Measurements from ENCODE around the gene SLCO3A1. TPM values are rescaled to one million over a fixed set of nuclear protein-coding genes. Genes with fewer than 3 reads are reported as not detected.

The SLCO3A1 gene
- total RNA-seq, 1 experiment from 2014 or later: 10.1 TPM

GRCh38 chr15:92163641-92164040 is 310.1 kb downstream of the SLCO3A1 start:
- H3K4me1 Mint-ChIP-seq (ENCODE audit: insufficient read depth, unreplicated experiment): peaks cover 2% of the 10 kb centered on the region
- peaks cover 7% of the 10 kb centered on the region for H3K36me3 Mint-ChIP-seq (ENCODE audit: insufficient read depth, unreplicated experiment)
- no peak overlapping the region for H3K4me3 Mint-ChIP-seq (ENCODE audit: unreplicated experiment)
- DNase-seq (ENCODE audit: unreplicated experiment): no peak
- CTCF ChIA-PET: interaction anchor here (0.6 kb wide), 1 partner anchor 140 kb away, joined by 3 read pairs; no protein-coding TSS in a partner anchor
- no peak for TF ChIP-seq CTCF (IDR thresholded peaks at IDR 0.05; ENCODE audit: unreplicated experiment)
- POLR2A ChIA-PET: interaction anchor here (1.2 kb wide), 1 partner anchor 20 kb away, joined by 3 read pairs; no protein-coding TSS in a partner anchor
- H3K9me3 Mint-ChIP-seq (ENCODE audit: unreplicated experiment): no peaks in the 10 kb centered on the region
- no peak overlapping the region for H3K27ac Mint-ChIP-seq (ENCODE audit: low read depth, unreplicated experiment)
- intact Hi-C loops (cut with micrococcal nuclease): no loop called here
- no TSS peak for BruUV-seq (replicated peaks)
- H3K27me3 Mint-ChIP-seq (ENCODE audit: insufficient read depth, unreplicated experiment): no peaks in the 10 kb centered on the region

- no peak for DNase-seq (ENCODE audit: unreplicated experiment)
- H3K9me3 Mint-ChIP-seq (ENCODE audit: unreplicated experiment): no peaks in the 10 kb centered on the region
- ChIA-PET CTCF (interaction anchor here (0.6 kb wide), 1 partner anchor 139 kb away, joined by 3 read pairs; no protein-coding TSS in a partner anchor), POLR2A (interaction anchor here (1.2 kb wide), 1 partner anchor 20 kb away, joined by 3 read pairs; no protein-coding TSS in a partner anchor)
- no peaks in the 10 kb centered on the region for H3K4me1 Mint-ChIP-seq (ENCODE audit: insufficient read depth, unreplicated experiment)
- H3K36me3 Mint-ChIP-seq (ENCODE audit: insufficient read depth, unreplicated experiment): peaks cover 7% of the 10 kb centered on the region
- no TSS peak for BruUV-seq (replicated peaks)
- intact Hi-C loops (cut with micrococcal nuclease): no loop called here
- H3K4me3 Mint-ChIP-seq (ENCODE audit: unreplicated experiment): no peak overlapping the region
- no peaks in the 10 kb centered on the region for H3K27me3 Mint-ChIP-seq (ENCODE audit: insufficient read depth, unreplicated experiment)
- H3K27ac Mint-ChIP-seq (ENCODE audit: low read depth, unreplicated experiment): no peak overlapping the region
- TF ChIP-seq CTCF (IDR thresholded peaks at IDR 0.05; ENCODE audit: unreplicated experiment): no peak
These were observed 311.0 kb downstream of the SLCO3A1 start for GRCh38 chr15:92164327-92165000.

- Mint-ChIP-seq H3K4me1 (ENCODE audit: insufficient read depth, unreplicated experiment) (no peaks in the 10 kb centered on the region), H3K27ac (ENCODE audit: low read depth, unreplicated experiment) (no peak overlapping the region), H3K27me3 (ENCODE audit: insufficient read depth, unreplicated experiment) (no peaks in the 10 kb centered on the region), H3K4me3 (ENCODE audit: unreplicated experiment) (no peak overlapping the region), H3K9me3 (ENCODE audit: unreplicated experiment) (no peaks in the 10 kb centered on the region), H3K36me3 (ENCODE audit: insufficient read depth, unreplicated experiment) (peaks cover 7% of the 10 kb centered on the region)
- no peak for TF ChIP-seq CTCF (IDR thresholded peaks at IDR 0.05; ENCODE audit: unreplicated experiment)
- ChIA-PET POLR2A (interaction anchor here (1.2 kb wide), 1 partner anchor 21 kb away, joined by 3 read pairs; no protein-coding TSS in a partner anchor), CTCF (no interaction called here)
- DNase-seq (ENCODE audit: unreplicated experiment): no peak
- no TSS peak for BruUV-seq (replicated peaks)
- intact Hi-C loops (cut with micrococcal nuclease): no loop called here
These were observed 311.5 kb downstream of the SLCO3A1 start for GRCh38 chr15:92165001-92165346.

GRCh38 chr15:92166029-92166428 is 312.5 kb downstream of the SLCO3A1 start:
- TF ChIP-seq CTCF (IDR thresholded peaks at IDR 0.05; ENCODE audit: unreplicated experiment): no peak
- no peak overlapping the region for H3K4me3 Mint-ChIP-seq (ENCODE audit: unreplicated experiment)
- ChIA-PET POLR2A (interaction anchor here (0.6 kb wide), 1 partner anchor 1397 kb away, joined by 3 read pairs; no protein-coding TSS in a partner anchor), CTCF (no interaction called here)
- intact Hi-C loops (cut with micrococcal nuclease): no loop called here
- H3K9me3 Mint-ChIP-seq (ENCODE audit: unreplicated experiment): no peaks in the 10 kb centered on the region
- H3K27me3 Mint-ChIP-seq (ENCODE audit: insufficient read depth, unreplicated experiment): no peaks in the 10 kb centered on the region
- H3K27ac Mint-ChIP-seq (ENCODE audit: low read depth, unreplicated experiment): no peak overlapping the region
- DNase-seq (ENCODE audit: unreplicated experiment): no peak
- H3K4me1 Mint-ChIP-seq (ENCODE audit: insufficient read depth, unreplicated experiment): no peaks in the 10 kb centered on the region
- no TSS peak for BruUV-seq (replicated peaks)
- H3K36me3 Mint-ChIP-seq (ENCODE audit: insufficient read depth, unreplicated experiment): peaks cover 7% of the 10 kb centered on the region
